Endothelial cell of coronary artery (primary cell): Measurements from ENCODE around the gene ZBTB14. TPM values are rescaled to one million over a fixed set of nuclear protein-coding genes. Genes with fewer than 3 reads are reported as not detected.

Experiments used
- total RNA-seq: library from RNA; depleted of rRNA; stranded (reverse); fragments of >200 nt; gene quantifications from 2 replicates; pipeline ENCODE4 v1.2.3, GENCODE V29; 2014

Gene ZBTB14, protein sequence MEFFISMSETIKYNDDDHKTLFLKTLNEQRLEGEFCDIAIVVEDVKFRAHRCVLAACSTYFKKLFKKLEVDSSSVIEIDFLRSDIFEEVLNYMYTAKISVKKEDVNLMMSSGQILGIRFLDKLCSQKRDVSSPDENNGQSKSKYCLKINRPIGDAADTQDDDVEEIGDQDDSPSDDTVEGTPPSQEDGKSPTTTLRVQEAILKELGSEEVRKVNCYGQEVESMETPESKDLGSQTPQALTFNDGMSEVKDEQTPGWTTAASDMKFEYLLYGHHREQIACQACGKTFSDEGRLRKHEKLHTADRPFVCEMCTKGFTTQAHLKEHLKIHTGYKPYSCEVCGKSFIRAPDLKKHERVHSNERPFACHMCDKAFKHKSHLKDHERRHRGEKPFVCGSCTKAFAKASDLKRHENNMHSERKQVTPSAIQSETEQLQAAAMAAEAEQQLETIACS
- 9.8 and 10.9 TPM in 2 replicates for total RNA-seq

DNA sequence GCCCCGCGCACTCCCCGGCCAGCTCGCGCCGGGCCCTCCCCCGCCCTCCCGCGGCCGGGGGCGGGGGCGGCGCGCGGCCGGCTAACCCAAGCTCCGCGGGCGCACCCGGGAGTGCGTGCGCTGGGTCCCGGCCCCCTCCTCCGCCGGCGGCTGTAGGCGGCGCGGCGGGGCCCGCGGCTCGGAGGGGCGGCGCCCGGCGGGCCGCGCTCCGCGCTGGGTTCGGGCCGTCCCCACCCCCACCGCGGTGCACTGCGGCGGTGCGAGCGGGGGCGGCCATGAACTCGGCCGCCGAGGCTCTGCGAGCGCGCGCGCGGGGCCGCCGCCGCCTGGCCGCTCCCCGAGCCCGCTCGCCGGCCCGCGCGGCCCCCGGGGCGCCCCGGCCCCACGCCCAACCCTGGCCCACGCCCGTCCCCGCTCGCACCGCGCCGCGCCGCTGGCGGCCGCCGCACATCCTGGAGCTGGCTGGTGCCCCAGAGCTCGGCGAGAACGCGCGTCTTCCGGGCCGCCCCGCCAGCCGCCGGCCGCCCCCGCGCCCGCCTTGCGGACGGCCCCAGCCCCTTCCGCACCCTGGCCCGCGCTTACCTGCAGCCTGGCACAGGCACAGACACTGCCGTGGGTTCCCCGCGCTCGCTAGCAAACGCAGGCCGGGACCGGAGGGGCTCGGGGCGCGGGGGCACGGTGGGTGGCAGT lies at the start of gene ZBTB14:
ZBTB14 (minus strand) TSS at position 496 of the 690 bp plus-strand sequence. CDS start 2,480 bp downstream, outside the sequence.

Other genes with a start within 250 kb of the ZBTB14 start
- gene AKAIN1, start 98.5 kb downstream of the ZBTB14 start, total RNA-seq: not detected in 2 replicates
- 147 and 234 TPM in 2 replicates for gene EPB41L3, start 248.3 kb upstream of the ZBTB14 start, total RNA-seq